HCT116 (cell line): ENCODE results near the gene SSMEM1. TPM values are rescaled to one million over a fixed set of nuclear protein-coding genes. Genes with fewer than 3 reads are reported as not detected.

Experiments
- ATAC-seq: fragments of 200-7000 bp; cut with Tn5 transposase; 2 replicates; pipeline ENCODE4 v1.9.1; 2020; ENCODE audit warnings: mild to moderate bottlenecking, moderate library complexity
- BruUV-seq: library from RNA; stranded (reverse); fragments of 400-500 nt; replicated peaks from 2 replicates; lab custom pipeline; 2021; lab: Mats Ljungman, UMichigan
- CTCF ChIA-PET: fragments of 300-600 bp; sonication (Branson Sonifier 250); formaldehyde crosslinking; loops from one replicate; lab custom pipeline; 2021; ENCODE audit warnings: antibody characterized with exemption; lab: Charles Lee
- POLR2A ChIA-PET: fragments of 300-600, 350-600 bp; sonication (Branson Sonifier 250); formaldehyde crosslinking; loops from one replicate; lab custom pipeline; 2021; ENCODE audit warnings: antibody characterized with exemption; lab: Charles Lee
- RAD21 ChIA-PET, 2 experiments: fragments of 300-600 bp; sonication (Branson Sonifier 250); formaldehyde crosslinking; loops; one replicate each; lab custom pipeline; 2023; ENCODE audit warnings: low total read pairs in 2 of 2; ENCODE audit not compliant: uncharacterized antibody in 2 of 2, unreplicated experiment in 2 of 2, low non-redundant PET in 1 of 2; lab: Charles Lee
- DNase-seq: peaks from one replicate; pipeline ENCODE4 v3.0.0-alpha.2; 2010; ENCODE audit warnings: low read depth, low spot score
- H2AFZ ChIP-seq: fragments of 200-600 bp; shearing (Covaris generic), sonication (generic); 2 replicates; pipeline ENCODE4 v1.6.1; 2017; ENCODE audit warnings: low read depth, mixed run types, mixed read lengths, antibody characterized with exemption, low read length; ENCODE audit not compliant: poor library complexity, severe bottlenecking
- H3K27ac ChIP-seq: 2 replicates; pipeline ENCODE4 v1.5.1; 2012; ENCODE audit warnings: low read depth, low read length
- H3K27me3 ChIP-seq: fragments of 200-600 bp; sonication (generic); 2 replicates; pipeline ENCODE4 v1.6.1; 2016; ENCODE audit warnings: mixed run types, low read length, mixed read lengths; ENCODE audit not compliant: insufficient read depth
- H3K36me3 ChIP-seq, 2 experiments: fragments of 200-500 bp in 1 of 2; fragments of 200-600 bp in 1 of 2; sonication (Bioruptor generic) in 1 of 2; sonication (generic) in 1 of 2; 2 replicates each; pipeline versions ENCODE4 v1.5.1 to v1.6.1; 2014 to 2016; ENCODE audit warnings: low read length in 2 of 2, inconsistent platforms in 1 of 2, mixed read lengths in 1 of 2, mixed run types in 1 of 2; ENCODE audit not compliant: insufficient read depth in 2 of 2, control insufficient read depth in 1 of 2
- H3K4me1 ChIP-seq, 2 experiments: fragments of 200-600 bp in 1 of 2; sonication (generic) in 1 of 2; 2 replicates each; pipeline versions ENCODE4 v1.5.1 to v1.6.1; 2012 to 2017; ENCODE audit warnings: low read length in 2 of 2, inconsistent platforms in 1 of 2, mild to moderate bottlenecking in 1 of 2, mixed read lengths in 1 of 2, mixed run types in 1 of 2, moderate library complexity in 1 of 2; ENCODE audit not compliant: insufficient read depth in 2 of 2, control insufficient read depth in 1 of 2
- H3K4me2 ChIP-seq: fragments of 200-600 bp; sonication (generic); 2 replicates; pipeline ENCODE4 v1.6.1; 2017; ENCODE audit warnings: mixed run types, low read length, mixed read lengths
- H3K4me3 ChIP-seq, 2 experiments: fragments of 200-600 bp in 1 of 2; sonication (generic) in 1 of 2; replicated peaks in 1 of 2; 2 replicates each; pipeline ENCODE4 v1.5.1; 2011 to 2016; ENCODE audit warnings: low read length in 2 of 2, control low read depth in 1 of 2, low read depth in 1 of 2, mild to moderate bottlenecking in 1 of 2, mixed read lengths in 1 of 2, mixed run types in 1 of 2
- H3K79me2 ChIP-seq: fragments of 200-600 bp; sonication (generic); 2 replicates; pipeline ENCODE4 v1.6.1; 2017; ENCODE audit warnings: mild to moderate bottlenecking, mixed run types, low read length, moderate library complexity, mixed read lengths; ENCODE audit not compliant: insufficient read depth
- H3K9ac ChIP-seq: fragments of 200-600 bp; sonication (generic); 2 replicates; pipeline ENCODE4 v1.6.1; 2016; ENCODE audit warnings: low read length, mixed read lengths
- H3K9me2 ChIP-seq: fragments of 200-600 bp; sonication (generic), shearing (Covaris generic); 2 replicates; pipeline ENCODE4 v1.6.1; 2017; ENCODE audit warnings: mixed run types, mild to moderate bottlenecking, moderate library complexity; ENCODE audit not compliant: insufficient read depth
- H3K9me3 ChIP-seq, 2 experiments: fragments of 200-500 bp in 1 of 2; fragments of 200-600 bp in 1 of 2; sonication (Bioruptor generic) in 1 of 2; sonication (generic) in 1 of 2; 2 replicates each; pipeline ENCODE4 v1.6.1; 2014 to 2017; ENCODE audit warnings: low read length in 2 of 2, mixed read lengths in 2 of 2, inconsistent platforms in 1 of 2, low read depth in 1 of 2, mild to moderate bottlenecking in 1 of 2, mixed run types in 1 of 2, moderate library complexity in 1 of 2; ENCODE audit not compliant: control insufficient read depth in 1 of 2, insufficient read depth in 1 of 2
- H4K20me1 ChIP-seq: fragments of 200-600 bp; sonication (generic), shearing (Covaris generic); 2 replicates; pipeline ENCODE4 v1.6.1; 2017; ENCODE audit warnings: mixed run types, mild to moderate bottlenecking, moderate library complexity; ENCODE audit not compliant: insufficient read depth
- CBX3 ChIP-seq: IDR thresholded peaks from 2 replicates; pipeline ENCODE4 v1.6.1; 2012; ENCODE audit warnings: low read depth
- CEBPB ChIP-seq: IDR thresholded peaks from 2 replicates; pipeline ENCODE4 v1.6.1; 2012; ENCODE audit warnings: low read depth
- EGR1 ChIP-seq: IDR thresholded peaks from 2 replicates; pipeline ENCODE4 v1.6.1; 2012; ENCODE audit warnings: low read depth
- ELF1 ChIP-seq: IDR thresholded peaks from 2 replicates; pipeline ENCODE4 v1.6.1; 2012; ENCODE audit warnings: low read depth, borderline replicate concordance
- EZH2 ChIP-seq: fragments of 200-600 bp; sonication (generic); IDR thresholded peaks from 2 replicates; pipeline ENCODE4 v1.6.1; 2017; ENCODE audit warnings: antibody characterized with exemption, mixed run types
- EZH2phosphoT487 ChIP-seq: fragments of 200-600 bp; IDR thresholded peaks from 2 replicates; pipeline ENCODE4 v1.6.1; 2018; ENCODE audit warnings: antibody characterized with exemption, borderline replicate concordance
- FOSL1 ChIP-seq: IDR thresholded peaks from 2 replicates; pipeline ENCODE4 v1.6.1; 2012; ENCODE audit warnings: low read depth
- JUND ChIP-seq: IDR thresholded peaks from 2 replicates; pipeline ENCODE4 v1.6.1; 2012
- POLR2AphosphoS5 ChIP-seq: IDR thresholded peaks from 2 replicates; pipeline ENCODE4 v1.6.1; 2011; ENCODE audit warnings: mild to moderate bottlenecking, low read depth, low read length, moderate library complexity
- REST ChIP-seq: IDR thresholded peaks from 2 replicates; pipeline ENCODE4 v1.6.1; 2012; ENCODE audit warnings: low read depth
- SP1 ChIP-seq: IDR thresholded peaks from 2 replicates; pipeline ENCODE4 v1.6.1; 2012; ENCODE audit warnings: low read depth
- SRF ChIP-seq: IDR thresholded peaks from 2 replicates; pipeline ENCODE4 v1.6.1; 2012; ENCODE audit warnings: low read depth
- YY1 ChIP-seq: IDR thresholded peaks from 2 replicates; pipeline ENCODE4 v1.6.1; 2011; ENCODE audit warnings: low read length, low read depth, moderate library complexity, mild to moderate bottlenecking; ENCODE audit not compliant: insufficient replicate concordance; ENCODE audit errors: extremely low read depth
- ZFX ChIP-seq: fragments of 450-650 bp; IDR thresholded peaks from 2 replicates; pipeline ENCODE4 v1.6.1; 2017
- ZNF274 ChIP-seq: fragments of 200-500 bp; sonication (Bioruptor generic); IDR thresholded peaks from 2 replicates; pipeline ENCODE4 v1.6.1; 2014; ENCODE audit warnings: mild to moderate bottlenecking, low read depth, low read length, inconsistent platforms
- intact Hi-C: fragments of 100-400 bp; cut with micrococcal nuclease; formaldehyde crosslinking; loops from 2 replicates; pipeline ENCODE4 v1.10.0; 2022
- total RNA-seq: library from RNA; stranded (reverse); gene quantifications from one replicate; pipeline ENCODE4 v1.2.1, GENCODE V29; 2021; ENCODE audit not compliant: unreplicated experiment
- TF ChIP-seq, protein P1 (sequence below): IDR thresholded peaks from 2 replicates; pipeline ENCODE4 v1.6.1; 2012
- TF ChIP-seq, protein P2 (sequence below): IDR thresholded peaks from 2 replicates; pipeline ENCODE4 v1.6.1; 2011; ENCODE audit warnings: mild to moderate bottlenecking, low read length, moderate library complexity; ENCODE audit not compliant: insufficient replicate concordance; ENCODE audit errors: extremely low read depth

SSMEM1 gene
- total RNA-seq, 1 experiment from 2014 or later = not detected

DNA sequence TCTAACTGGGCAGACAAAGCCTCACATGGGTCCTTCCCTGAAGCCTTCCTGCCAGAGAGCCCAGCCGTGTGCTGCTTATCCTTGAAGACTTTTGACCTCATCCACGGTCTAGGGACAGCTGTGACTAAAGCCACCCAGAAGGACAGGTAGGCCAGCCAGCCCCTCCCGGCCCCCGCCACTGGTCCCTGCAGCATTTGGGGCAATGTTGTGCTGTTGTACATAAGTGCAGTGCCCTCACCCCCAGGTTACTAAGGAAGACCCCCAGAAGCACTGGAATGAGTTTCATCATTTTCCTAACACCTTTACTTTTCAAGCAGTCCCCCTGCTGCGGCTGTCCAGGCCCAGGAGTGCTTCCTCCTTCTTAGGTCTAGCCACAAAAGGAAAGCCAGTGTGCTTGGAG lies 45.5 kb upstream of the SSMEM1 start:
- H3K4me3 ChIP-seq = no peak overlapping the region
- no peak overlapping the region for H3K9ac ChIP-seq
- CTCF ChIA-PET = no interaction called here
- POLR2A ChIA-PET = no interaction called here
- no peaks in the 10 kb centered on the region for H3K4me1 ChIP-seq
- H3K79me2 ChIP-seq = no peaks in the 10 kb centered on the region
- H3K36me3 ChIP-seq = peaks cover 17 to 39% of the 10 kb centered on the region in 2 experiments; a peak in 3 of 4 replicates
- ATAC-seq (no peak), DNase-seq (no peak)
- H3K4me2 ChIP-seq = no peak overlapping the region
- H3K27me3 ChIP-seq = no peaks in the 10 kb centered on the region
- no peak for TF ChIP-seq POLR2AphosphoS5
- TF ChIP-seq SP1 = no peak
- no peak for TF ChIP-seq ELF1
- no peak for TF ChIP-seq SRF
- TF ChIP-seq FOSL1 = no peak
- TF ChIP-seq, protein P1, sequence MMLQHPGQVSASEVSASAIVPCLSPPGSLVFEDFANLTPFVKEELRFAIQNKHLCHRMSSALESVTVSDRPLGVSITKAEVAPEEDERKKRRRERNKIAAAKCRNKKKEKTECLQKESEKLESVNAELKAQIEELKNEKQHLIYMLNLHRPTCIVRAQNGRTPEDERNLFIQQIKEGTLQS = no peak
- TF ChIP-seq ZNF274 = no peak
- TF ChIP-seq JUND = no peak
- no peak for TF ChIP-seq YY1
- TF ChIP-seq ZFX = no peak
- TF ChIP-seq, protein P2, sequence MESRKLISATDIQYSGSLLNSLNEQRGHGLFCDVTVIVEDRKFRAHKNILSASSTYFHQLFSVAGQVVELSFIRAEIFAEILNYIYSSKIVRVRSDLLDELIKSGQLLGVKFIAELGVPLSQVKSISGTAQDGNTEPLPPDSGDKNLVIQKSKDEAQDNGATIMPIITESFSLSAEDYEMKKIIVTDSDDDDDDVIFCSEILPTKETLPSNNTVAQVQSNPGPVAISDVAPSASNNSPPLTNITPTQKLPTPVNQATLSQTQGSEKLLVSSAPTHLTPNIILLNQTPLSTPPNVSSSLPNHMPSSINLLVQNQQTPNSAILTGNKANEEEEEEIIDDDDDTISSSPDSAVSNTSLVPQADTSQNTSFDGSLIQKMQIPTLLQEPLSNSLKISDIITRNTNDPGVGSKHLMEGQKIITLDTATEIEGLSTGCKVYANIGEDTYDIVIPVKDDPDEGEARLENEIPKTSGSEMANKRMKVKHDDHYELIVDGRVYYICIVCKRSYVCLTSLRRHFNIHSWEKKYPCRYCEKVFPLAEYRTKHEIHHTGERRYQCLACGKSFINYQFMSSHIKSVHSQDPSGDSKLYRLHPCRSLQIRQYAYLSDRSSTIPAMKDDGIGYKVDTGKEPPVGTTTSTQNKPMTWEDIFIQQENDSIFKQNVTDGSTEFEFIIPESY = no peak
- TF ChIP-seq CEBPB = no peak
- no peak for TF ChIP-seq EZH2
- no peak for TF ChIP-seq EZH2phosphoT487
- no peak for TF ChIP-seq REST
- no peak for TF ChIP-seq EGR1
- TF ChIP-seq CBX3 = no peak
- H2AFZ ChIP-seq = no peak overlapping the region
- no peaks in the 10 kb centered on the region for H4K20me1 ChIP-seq
- BruUV-seq = no TSS peak
- H3K9me2 ChIP-seq = no peaks in the 10 kb centered on the region
- H3K27ac ChIP-seq = no peak overlapping the region
- intact Hi-C loops = no loop called here
- RAD21 ChIA-PET = no interaction called here
- H3K9me3 ChIP-seq = no peaks in the 10 kb centered on the region
